GM10847 (cell line): ENCODE measurements around the gene LRRC55.

Experiments
- POLR2A ChIP-seq: IDR thresholded peaks from 2 replicates; pipeline ENCODE4 v1.6.1; 2011; ENCODE audit not compliant: insufficient read length; ENCODE audit errors: extremely low read depth

Gene LRRC55

DNA sequence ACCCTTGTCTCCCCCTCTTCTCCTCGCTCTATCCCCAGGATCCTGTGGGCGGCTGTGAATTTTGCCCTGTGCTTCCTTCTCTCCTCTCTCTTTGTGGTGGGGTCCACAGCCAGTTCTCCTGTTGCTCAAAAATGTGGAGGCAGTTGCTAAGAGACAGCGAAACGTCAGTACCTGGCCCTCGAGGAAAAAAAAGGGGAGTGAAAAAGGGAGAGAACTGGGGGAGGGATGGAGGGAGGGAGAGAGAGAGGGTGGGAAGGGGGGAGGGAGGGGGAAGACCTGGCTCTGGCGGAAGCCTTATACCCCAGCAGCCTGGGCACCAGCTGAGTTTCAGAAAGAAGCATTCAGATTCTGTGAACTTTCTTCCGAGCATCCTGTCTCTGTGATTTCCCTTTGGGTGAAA lies 2.1 kb upstream of the LRRC55 start:
- no peak for TF ChIP-seq POLR2A

GRCh38 chr11:57180081-57180561 lies 1.6 kb upstream of the LRRC55 start:
- no peak for TF ChIP-seq POLR2A

- TF ChIP-seq POLR2A: no peak
Observed at GRCh38 chr11:57180964-57181363, 789 bp upstream of the LRRC55 start.

GRCh38 chr11:57182896-57183295 lies 1.1 kb downstream of the LRRC55 start:
- TF ChIP-seq POLR2A: no peak

GRCh38 chr11:57190548-57190947 lies 8.8 kb downstream of the LRRC55 start:
- no peak for TF ChIP-seq POLR2A

DNA sequence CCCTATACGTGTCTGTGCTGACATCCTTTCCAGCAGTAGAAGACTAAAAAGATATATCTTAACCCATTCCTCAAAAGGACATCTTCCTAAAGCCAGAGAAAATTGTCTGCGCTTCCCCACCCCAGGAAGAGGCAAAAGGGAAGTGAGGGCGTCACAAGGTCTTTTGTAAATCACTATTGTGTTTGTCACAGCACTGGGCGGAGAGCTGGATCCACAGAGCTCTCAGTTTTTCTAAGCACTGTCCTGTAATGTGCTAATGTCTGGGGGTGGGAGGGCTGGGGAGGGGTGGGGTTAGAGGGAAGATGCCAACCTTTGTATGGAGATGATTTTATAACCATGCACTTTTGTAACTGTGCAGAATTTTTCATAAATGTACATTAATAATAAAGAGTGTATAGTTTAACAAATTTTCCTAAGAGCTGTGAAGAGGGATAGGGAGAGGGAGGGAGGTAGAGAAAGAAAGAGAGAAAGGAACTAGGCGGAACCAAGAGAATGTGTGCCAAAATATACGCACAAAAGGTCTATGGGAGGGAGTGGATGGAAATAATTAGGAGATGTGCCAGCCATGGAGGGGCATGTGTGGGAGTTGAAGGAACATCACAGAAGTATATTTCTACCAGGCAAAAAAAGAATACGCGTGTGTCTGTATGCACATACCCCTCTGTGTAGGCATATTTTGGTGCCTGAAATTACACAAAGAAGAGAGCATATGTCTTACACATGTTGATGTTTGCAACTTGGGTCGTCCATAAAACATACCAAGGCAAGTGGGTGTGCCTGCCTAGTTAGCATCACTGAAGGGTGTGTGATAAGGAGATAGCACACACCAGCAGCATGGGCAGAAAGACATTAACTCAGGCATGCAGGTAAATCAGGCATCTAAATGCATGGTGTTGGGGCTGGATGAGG lies 9.8 kb downstream of the LRRC55 start:
- no peak for TF ChIP-seq POLR2A

GRCh38 chr11:57192316-57192715 lies 10.6 kb downstream of the LRRC55 start:
- TF ChIP-seq POLR2A: no peak

DNA sequence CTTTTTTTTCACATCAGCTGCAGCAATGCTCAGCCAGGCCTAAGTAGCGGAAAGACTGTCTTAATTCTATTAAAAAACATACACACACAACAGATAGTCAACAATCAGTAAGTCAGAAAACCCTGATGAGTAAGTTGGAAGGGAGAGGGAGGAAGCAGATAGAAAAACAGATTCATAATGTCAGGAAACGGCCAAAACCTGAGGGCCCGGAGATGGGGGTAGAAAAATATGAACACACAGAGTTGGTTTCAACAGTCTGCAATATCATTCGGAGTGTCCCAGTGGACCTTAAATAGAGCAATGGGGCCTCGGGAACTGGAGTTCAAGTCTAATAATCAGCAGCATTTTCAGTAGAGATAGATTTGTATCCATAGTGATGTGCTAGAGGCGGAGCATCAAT lies 14.8 kb downstream of the LRRC55 start:
- TF ChIP-seq POLR2A: no peak

- no peak for TF ChIP-seq POLR2A
Observed at GRCh38 chr11:57197762-57198161, 16.0 kb downstream of the LRRC55 start.

GRCh38 chr11:57199330-57199729 lies 17.6 kb downstream of the LRRC55 start:
- no peak for TF ChIP-seq POLR2A

DNA sequence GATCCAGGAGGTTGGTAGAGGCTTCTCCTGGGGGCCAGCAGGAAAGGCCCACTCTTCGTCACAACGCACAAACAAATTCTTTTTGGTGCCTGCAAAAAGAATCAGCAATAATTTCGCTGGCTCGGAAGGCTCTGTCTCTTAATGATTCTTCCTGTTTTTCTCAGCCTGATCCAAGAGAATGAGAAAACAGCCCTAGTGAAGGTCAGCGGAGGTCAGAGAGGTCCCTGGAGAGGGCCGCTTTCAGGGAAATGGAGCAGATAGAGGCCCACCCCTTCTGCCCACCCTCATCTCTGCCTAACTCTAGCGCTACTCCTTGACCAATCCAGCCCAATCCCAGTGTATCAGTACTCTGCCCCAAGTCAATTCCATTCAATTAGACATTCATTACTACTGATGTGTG lies 19.2 kb downstream of the LRRC55 start:
- no peak for TF ChIP-seq POLR2A

GRCh38 chr11:57202281-57202680 lies 20.5 kb downstream of the LRRC55 start:
- no peak for TF ChIP-seq POLR2A

DNA sequence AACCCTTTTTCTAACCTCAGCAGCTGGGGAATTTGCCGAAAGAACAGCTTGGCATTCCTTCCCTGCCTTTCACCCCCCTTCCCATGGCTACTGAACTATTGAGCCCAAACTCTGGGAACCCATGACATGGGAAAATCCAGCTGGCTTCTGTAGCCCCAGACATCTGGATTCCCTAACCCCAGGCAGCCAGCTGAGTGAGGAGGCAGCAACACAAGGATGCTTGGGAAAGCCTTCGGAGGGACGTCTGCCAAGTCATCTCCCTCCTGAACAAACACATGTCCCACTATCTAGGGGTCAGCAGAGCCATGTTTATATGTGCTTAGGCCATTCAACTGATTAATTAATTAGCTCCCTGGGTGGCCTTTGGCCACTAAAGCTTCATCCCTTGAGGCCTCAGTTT lies 21.6 kb downstream of the LRRC55 start:
- TF ChIP-seq POLR2A: no peak

- TF ChIP-seq POLR2A: no peak
Observed at GRCh38 chr11:57203882-57204480, 22.2 kb downstream of the LRRC55 start.

GRCh38 chr11:57205041-57205641 lies 23.4 kb downstream of the LRRC55 start:
- TF ChIP-seq POLR2A: no peak

GRCh38 chr11:57207168-57207567 lies 25.4 kb downstream of the LRRC55 start:
- TF ChIP-seq POLR2A: no peak
